Measurements from ENCODE around the gene MAPK11.
A peak's percentile ranks its signal among the peaks of the same experiment; 100 is the strongest.

The MAPK11 gene

GRCh38 chr22:50257451-50258360, 12.5 kb downstream of the MAPK11 start:
- Mint-ChIP-seq H3K9me3 (ENCODE audit: low read depth) (no peaks in the 10 kb centered on the region), H3K4me3 (no peak overlapping the region), H3K27ac (no peak overlapping the region), H3K36me3 (no peaks in the 10 kb centered on the region), H3K27me3 (peaks cover 5% of the 10 kb centered on the region), H3K4me1 (ENCODE audit: low read depth) (peaks cover 7% of the 10 kb centered on the region)

GRCh38 chr22:50257041-50257440, 13.1 kb downstream of the MAPK11 start:
- H3K4me1 Mint-ChIP-seq (ENCODE audit: low read depth) = peaks cover 2% of the 10 kb centered on the region
- H3K4me3 Mint-ChIP-seq = no peak overlapping the region
- no peaks in the 10 kb centered on the region for H3K36me3 Mint-ChIP-seq
- no peaks in the 10 kb centered on the region for H3K9me3 Mint-ChIP-seq (ENCODE audit: low read depth)
- no peak overlapping the region for H3K27ac Mint-ChIP-seq
- H3K27me3 Mint-ChIP-seq = peaks cover under 1% of the 10 kb centered on the region

- Mint-ChIP-seq H3K36me3 (no peaks in the 10 kb centered on the region), H3K27ac (no peak overlapping the region), H3K4me1 (ENCODE audit: low read depth) (no peaks in the 10 kb centered on the region), H3K9me3 (ENCODE audit: low read depth) (no peaks in the 10 kb centered on the region), H3K4me3 (no peak overlapping the region), H3K27me3 (no peaks in the 10 kb centered on the region)
Measured at GRCh38 chr22:50256258-50256862, 13.8 kb downstream of the MAPK11 start.

DNA sequence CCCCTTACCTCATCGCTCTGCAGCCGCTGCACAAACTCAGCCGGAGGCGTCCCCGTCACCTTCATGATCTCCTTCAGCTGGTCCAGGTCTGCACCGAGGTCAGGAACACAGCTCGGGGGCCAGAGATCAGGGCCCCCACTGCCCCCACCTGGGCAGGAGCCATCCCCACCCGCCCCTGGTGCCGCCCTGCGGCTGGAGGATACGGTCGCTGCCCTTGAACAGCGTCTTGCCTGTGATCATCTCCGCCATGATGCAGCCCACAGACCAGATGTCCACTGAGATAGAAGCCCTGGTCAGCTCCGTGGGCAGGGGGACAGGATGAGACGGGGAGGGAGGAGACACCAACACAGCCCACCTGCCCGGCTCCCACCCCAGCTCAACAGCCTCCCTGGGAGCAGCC, 14.6 kb downstream of the MAPK11 start:
- Mint-ChIP-seq H3K9me3 (ENCODE audit: low read depth) (no peaks in the 10 kb centered on the region), H3K36me3 (no peaks in the 10 kb centered on the region), H3K27ac (no peak overlapping the region), H3K4me3 (no peak overlapping the region), H3K27me3 (no peaks in the 10 kb centered on the region), H3K4me1 (ENCODE audit: low read depth) (no peaks in the 10 kb centered on the region)

GRCh38 chr22:50255099-50255498, 15.1 kb downstream of the MAPK11 start:
- Mint-ChIP-seq H3K27me3 (no peaks in the 10 kb centered on the region), H3K4me3 (no peak overlapping the region), H3K9me3 (ENCODE audit: low read depth) (no peaks in the 10 kb centered on the region), H3K27ac (no peak overlapping the region), H3K36me3 (no peaks in the 10 kb centered on the region), H3K4me1 (ENCODE audit: low read depth) (peaks cover 4% of the 10 kb centered on the region)

DNA sequence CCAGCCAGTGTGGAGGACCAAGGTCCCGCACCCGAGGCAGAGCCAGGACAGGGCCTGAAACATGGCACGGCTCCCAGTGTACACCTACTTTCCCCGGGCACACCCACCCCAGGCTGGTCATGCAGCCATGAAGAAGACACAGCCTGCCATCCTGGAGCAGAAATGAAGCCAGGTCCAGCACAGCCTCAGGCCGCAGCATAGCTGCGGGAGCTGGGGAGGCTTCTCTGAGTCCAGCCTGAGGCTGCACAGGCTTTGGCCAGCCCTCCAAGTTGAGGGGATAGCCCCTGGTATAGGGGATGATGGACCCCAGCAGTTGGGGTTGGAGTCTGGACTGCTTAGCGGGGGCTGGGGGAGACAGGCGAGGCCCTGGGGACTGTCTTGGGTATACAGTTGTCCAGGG, 16.2 kb downstream of the MAPK11 start:
- peaks cover 4% of the 10 kb centered on the region for H3K4me1 Mint-ChIP-seq (ENCODE audit: low read depth)
- H3K27ac Mint-ChIP-seq = no peak overlapping the region
- H3K4me3 Mint-ChIP-seq = no peak overlapping the region
- H3K9me3 Mint-ChIP-seq (ENCODE audit: low read depth) = no peaks in the 10 kb centered on the region
- no peaks in the 10 kb centered on the region for H3K27me3 Mint-ChIP-seq
- H3K36me3 Mint-ChIP-seq = no peaks in the 10 kb centered on the region

- Mint-ChIP-seq H3K9me3 (ENCODE audit: low read depth) (no peaks in the 10 kb centered on the region), H3K27me3 (no peaks in the 10 kb centered on the region), H3K4me3 (no peak overlapping the region), H3K4me1 (ENCODE audit: low read depth) (peaks cover 4% of the 10 kb centered on the region), H3K36me3 (no peaks in the 10 kb centered on the region), H3K27ac (no peak overlapping the region)
Measured at GRCh38 chr22:50253046-50253915, 16.9 kb downstream of the MAPK11 start.

DNA sequence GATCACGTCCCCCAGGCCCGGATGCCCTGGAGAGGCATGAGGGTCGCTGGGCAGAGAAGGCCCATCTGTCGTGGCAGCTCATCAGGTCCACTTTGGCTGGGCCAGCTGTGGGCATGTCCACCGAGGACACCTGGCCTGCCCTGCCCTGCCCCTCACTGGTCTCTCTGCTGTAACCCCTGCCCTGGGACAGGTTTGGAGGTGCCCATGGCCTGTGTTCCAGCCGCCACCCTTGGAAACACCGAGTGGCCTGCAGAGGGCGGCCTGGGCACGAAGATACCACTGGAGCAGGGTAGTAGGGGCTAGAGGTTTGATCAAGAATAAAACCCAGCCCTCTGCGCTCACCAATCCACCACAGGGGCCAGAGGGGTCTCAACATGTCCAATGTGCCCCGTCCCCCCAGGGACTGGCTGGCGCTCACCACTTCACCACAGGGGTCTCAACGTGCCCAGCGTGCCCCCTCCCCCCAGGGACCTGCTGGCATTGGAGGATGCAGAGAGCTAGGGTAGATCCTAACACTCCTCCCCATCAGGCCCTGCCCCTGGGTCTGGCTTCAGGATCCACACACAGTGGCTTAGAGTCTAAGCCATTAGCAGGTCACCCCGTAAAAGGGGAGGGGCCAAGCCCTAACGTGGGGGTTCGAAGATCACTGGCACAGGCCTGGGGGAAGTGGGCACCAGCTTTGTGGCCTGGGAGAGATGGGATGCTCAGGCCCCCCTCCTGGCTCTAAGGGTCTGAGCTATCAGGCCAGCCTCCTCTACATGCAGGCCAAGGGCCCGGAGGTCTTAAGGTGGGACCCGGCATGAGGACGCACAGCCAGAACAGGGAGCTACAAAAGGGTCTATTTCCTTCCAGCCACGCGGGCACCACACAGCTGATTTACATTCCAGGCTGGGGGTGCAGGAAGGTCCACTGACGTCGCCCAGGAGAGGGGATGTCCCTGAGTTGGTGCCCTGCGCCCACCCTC, 17.8 kb downstream of the MAPK11 start:
- Mint-ChIP-seq H3K4me1 (ENCODE audit: low read depth) (peaks cover 4% of the 10 kb centered on the region), H3K4me3 (peak overlapping the region; percentile 56), H3K27me3 (no peaks in the 10 kb centered on the region), H3K36me3 (no peaks in the 10 kb centered on the region), H3K27ac (no peak overlapping the region), H3K9me3 (ENCODE audit: low read depth) (no peaks in the 10 kb centered on the region)

GRCh38 chr22:50251477-50252081, 18.6 kb downstream of the MAPK11 start:
- Mint-ChIP-seq H3K4me1 (ENCODE audit: low read depth) (peaks cover 4% of the 10 kb centered on the region), H3K9me3 (ENCODE audit: low read depth) (no peaks in the 10 kb centered on the region), H3K27me3 (no peaks in the 10 kb centered on the region), H3K36me3 (no peaks in the 10 kb centered on the region), H3K27ac (no peak overlapping the region), H3K4me3 (peak overlapping the region; percentile 56)

GRCh38 chr22:50250555-50251476, 19.4 kb downstream of the MAPK11 start, which contains the start of gene HDAC10:
HDAC10 (minus strand) TSS chr22:50251265; CDS start chr22:50251032, 233 bp downstream.
- peak within 1 kb of the TSS; percentile 61 for H3K27ac Mint-ChIP-seq
- H3K36me3 Mint-ChIP-seq = no peaks in the 10 kb centered on the region
- peak within 1 kb of the TSS; percentile 81 for H3K4me3 Mint-ChIP-seq
- no peaks in the 10 kb centered on the region for H3K27me3 Mint-ChIP-seq
- peaks cover 4% of the 10 kb centered on the region for H3K4me1 Mint-ChIP-seq (ENCODE audit: low read depth)
- no peaks in the 10 kb centered on the region for H3K9me3 Mint-ChIP-seq (ENCODE audit: low read depth)

- Mint-ChIP-seq H3K9me3 (ENCODE audit: low read depth) (no peaks in the 10 kb centered on the region), H3K4me1 (ENCODE audit: low read depth) (peaks cover 4% of the 10 kb centered on the region), H3K27ac (no peak overlapping the region), H3K36me3 (no peaks in the 10 kb centered on the region), H3K4me3 (peak overlapping the region; percentile 81), H3K27me3 (no peaks in the 10 kb centered on the region)
Measured at GRCh38 chr22:50250249-50250554, 20.0 kb downstream of the MAPK11 start.

DNA sequence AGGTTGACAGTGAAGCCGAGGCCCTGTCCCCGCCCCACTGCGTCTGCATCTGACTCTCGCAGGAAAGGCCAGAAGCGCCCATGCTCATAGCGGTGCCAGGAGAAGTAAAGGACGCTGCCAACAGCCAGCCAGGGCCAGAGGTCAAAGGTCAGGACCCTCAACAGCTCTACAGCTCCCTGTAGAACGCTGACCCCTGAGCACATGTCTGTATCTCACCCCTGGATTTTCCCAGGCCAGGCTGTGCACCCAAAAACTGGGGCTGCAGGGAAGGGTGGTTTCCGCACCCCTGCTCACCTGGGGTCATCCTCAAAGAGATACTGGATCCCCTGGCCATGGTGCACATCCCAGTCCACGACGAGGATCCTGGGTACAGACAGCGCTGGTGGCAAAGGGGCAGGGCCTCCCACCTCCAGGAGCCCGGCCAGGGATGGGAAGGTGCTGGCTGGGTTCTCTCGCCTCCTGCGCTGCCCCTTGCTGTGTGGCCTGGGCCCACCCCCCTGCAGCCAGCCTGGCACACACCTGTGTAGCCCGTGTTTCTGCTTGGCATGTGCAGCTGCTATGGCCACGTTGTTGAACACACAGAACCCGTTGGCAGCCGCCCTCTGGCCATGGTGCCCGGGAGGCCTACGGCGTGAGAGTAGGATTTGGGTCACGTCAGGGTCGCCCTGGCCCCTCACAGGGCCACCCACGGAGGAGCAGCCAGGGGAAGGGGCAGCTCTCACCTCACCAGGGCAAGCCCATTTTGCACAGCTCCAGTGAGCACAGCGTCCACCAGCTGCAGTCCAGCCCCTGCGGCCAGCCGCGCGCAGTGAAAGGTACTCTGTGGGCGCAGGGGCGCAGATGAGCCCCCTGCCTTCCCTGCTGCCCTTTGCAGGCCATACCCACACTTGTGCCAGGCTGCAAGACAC, 20.6 kb downstream of the MAPK11 start:
- Mint-ChIP-seq H3K36me3 (peaks cover 2% of the 10 kb centered on the region), H3K9me3 (ENCODE audit: low read depth) (no peaks in the 10 kb centered on the region), H3K27ac (no peak overlapping the region), H3K4me3 (peak overlapping the region; percentile 81), H3K27me3 (no peaks in the 10 kb centered on the region), H3K4me1 (ENCODE audit: low read depth) (peaks cover 6% of the 10 kb centered on the region)

All from activated naive CD8-positive, alpha-beta T cell (primary cell).